GM21576 (cell line): Measurements from ENCODE around the gene CKS2.

Experiments
- ATAC-seq: cut with Tn5 transposase; IDR thresholded peaks from one replicate; pipeline ENCODE4 v1.9.1; 2021; ENCODE audit warnings: mild to moderate bottlenecking, moderate library complexity; ENCODE audit not compliant: unreplicated experiment

The CKS2 gene

GRCh38 chr9:89363921-89364665, 53.1 kb downstream of the CKS2 start:
- no peak for ATAC-seq

- ATAC-seq: no peak
Measured at GRCh38 chr9:89364666-89365531, 53.9 kb downstream of the CKS2 start.

- ATAC-seq: no peak
Measured at GRCh38 chr9:89365532-89365912, 54.5 kb downstream of the CKS2 start.
